Measurements from ENCODE around the gene MAP3K8. TPM values are rescaled to one million over a fixed set of nuclear protein-coding genes. Genes with fewer than 3 reads are reported as not detected.
"Not testable (repeated sequence)": the region's sequence is repeated elsewhere in the genome, so short reads cannot be mapped to it uniquely, and the experiment has no call there.

Gene MAP3K8
- total and polyA plus RNA-seq, 7 donors, result 2.4 to 8.3 (median 4.4) TPM

DNA sequence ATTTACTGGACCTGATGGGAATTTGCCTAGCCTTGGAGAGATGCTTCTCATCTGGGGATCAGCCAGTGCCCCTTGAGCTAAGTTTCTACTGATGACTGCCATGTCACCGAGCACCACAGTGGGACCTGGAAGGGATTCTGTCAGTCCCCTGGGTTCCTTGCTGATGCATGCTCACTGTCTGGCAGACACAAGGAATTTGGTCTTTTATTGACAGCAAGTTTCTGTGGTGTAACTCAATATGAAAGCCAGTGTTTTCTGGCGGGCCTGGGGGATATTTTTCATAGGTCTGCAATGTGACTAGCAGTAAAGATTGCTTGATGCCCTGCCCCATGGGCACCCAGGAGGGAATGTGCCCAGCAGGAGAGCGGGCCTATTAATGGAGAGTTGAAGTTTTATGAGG is 30.7 kb downstream of the MAP3K8 start:
- H3K4me1 ChIP-seq, result peaks cover 33% of the 10 kb centered on the region
- WGBS, 3 donors, result 43 to 79% (median 53%) methylated on average over 3 of the region's 3 CpGs
- H3K27me3 ChIP-seq (ENCODE audit: insufficient read depth in 3 of 3, low read length in 2 of 3), result no peaks in the 10 kb centered on the region
- peaks cover 0 to 30% of the 10 kb centered on the region in 2 donors for H3K36me3 ChIP-seq (ENCODE audit: insufficient read depth in 1 of 2, low read depth in 1 of 2)
- no peak overlapping the region for H3K4me3 ChIP-seq
- ATAC-seq (no peak), DNase-seq (no peak)
- TF ChIP-seq, protein P1, sequence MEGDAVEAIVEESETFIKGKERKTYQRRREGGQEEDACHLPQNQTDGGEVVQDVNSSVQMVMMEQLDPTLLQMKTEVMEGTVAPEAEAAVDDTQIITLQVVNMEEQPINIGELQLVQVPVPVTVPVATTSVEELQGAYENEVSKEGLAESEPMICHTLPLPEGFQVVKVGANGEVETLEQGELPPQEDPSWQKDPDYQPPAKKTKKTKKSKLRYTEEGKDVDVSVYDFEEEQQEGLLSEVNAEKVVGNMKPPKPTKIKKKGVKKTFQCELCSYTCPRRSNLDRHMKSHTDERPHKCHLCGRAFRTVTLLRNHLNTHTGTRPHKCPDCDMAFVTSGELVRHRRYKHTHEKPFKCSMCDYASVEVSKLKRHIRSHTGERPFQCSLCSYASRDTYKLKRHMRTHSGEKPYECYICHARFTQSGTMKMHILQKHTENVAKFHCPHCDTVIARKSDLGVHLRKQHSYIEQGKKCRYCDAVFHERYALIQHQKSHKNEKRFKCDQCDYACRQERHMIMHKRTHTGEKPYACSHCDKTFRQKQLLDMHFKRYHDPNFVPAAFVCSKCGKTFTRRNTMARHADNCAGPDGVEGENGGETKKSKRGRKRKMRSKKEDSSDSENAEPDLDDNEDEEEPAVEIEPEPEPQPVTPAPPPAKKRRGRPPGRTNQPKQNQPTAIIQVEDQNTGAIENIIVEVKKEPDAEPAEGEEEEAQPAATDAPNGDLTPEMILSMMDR (IDR thresholded peaks at IDR 0.05), result no peak
- H3K27ac ChIP-seq, result no peak overlapping the region
- H3K9me3 ChIP-seq, result no peaks in the 10 kb centered on the region
- intact Hi-C loops (cut with DNase I), result no loop called here

DNA sequence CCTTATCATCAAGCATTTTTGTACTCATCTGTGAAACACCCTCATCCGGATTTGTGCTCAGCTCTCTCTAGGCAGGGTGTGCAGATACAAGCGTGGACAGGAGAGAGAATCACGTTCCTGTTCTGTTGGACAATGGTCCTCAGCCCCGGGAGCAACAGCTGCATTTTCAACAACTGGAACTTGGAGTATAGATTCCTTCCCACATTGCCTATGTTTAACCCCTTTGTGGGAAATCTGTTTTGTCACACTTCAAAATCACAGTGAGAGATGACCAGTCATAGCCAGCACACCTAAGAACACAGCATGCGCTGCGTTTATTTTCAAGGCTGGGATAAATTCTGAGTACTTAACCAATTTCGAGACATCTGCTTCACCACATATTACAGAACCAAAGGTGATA is 32.5 kb downstream of the MAP3K8 start:
- Histone ChIP-seq H3K36me3 (ENCODE audit: insufficient read depth in 1 of 2, low read depth in 1 of 2) (peaks cover 0 to 12% of the 10 kb centered on the region in 2 donors), H3K27ac (no peak overlapping the region), H3K27me3 (ENCODE audit: insufficient read depth in 3 of 3, low read length in 2 of 3) (no peaks in the 10 kb centered on the region), H3K9me3 (no peaks in the 10 kb centered on the region), H3K4me3 (no peak overlapping the region), H3K4me1 (peaks cover 24% of the 10 kb centered on the region)
- TF ChIP-seq, protein P1 (IDR thresholded peaks at IDR 0.05), result no peak
- DNase-seq (no peak), ATAC-seq (no peak)
- WGBS, 3 donors, result 56 to 58% (median 57%) methylated on average over 7 of the region's 7 CpGs
- intact Hi-C loops (cut with DNase I), result no loop called here

DNA sequence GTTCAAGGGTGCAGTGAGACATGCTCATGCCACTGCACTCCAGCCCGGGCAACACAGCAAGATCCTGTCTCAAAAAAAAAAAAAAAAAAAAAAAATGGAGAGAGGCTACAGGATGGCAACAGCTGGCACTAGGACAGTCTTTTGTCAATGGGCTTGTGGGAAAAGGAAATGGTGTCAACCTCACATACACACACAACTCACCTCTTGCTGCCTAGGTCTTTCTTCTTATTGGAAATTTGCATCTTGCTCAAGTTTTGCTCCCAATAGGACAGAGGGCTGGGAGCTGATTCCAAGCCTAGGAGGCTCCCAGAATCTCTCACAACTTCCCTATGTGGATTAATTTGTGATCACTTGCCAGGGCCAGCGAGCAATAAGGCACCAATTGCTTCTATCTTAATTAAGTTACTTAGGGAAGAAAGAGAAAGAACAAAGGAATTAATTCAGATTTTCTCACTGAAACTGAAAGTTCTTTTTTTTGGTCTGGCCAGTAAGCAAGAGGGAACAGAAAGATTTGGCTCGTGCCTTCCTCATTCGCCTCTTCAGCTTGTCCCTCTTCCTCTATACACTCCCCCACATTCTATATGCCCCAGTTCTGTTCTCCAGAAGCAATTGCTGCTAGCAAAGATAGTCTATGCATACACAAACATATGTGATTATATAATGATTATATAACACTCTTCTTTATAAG is 33.8 kb downstream of the MAP3K8 start:
- WGBS, 3 donors, result 78 to 84% (median 79%) methylated on average over 4 of the region's 4 CpGs
- no peaks in the 10 kb centered on the region for H3K36me3 ChIP-seq (ENCODE audit: insufficient read depth in 1 of 2, low read depth in 1 of 2)
- peaks cover 10% of the 10 kb centered on the region for H3K4me1 ChIP-seq
- H3K27ac ChIP-seq, result no peak overlapping the region
- H3K4me3 ChIP-seq, result no peak overlapping the region
- no peaks in the 10 kb centered on the region for H3K27me3 ChIP-seq (ENCODE audit: insufficient read depth in 3 of 3, low read length in 2 of 3)
- DNase-seq (no peak), ATAC-seq (no peak)
- intact Hi-C loops (cut with DNase I), result no loop called here
- no peaks in the 10 kb centered on the region for H3K9me3 ChIP-seq
- TF ChIP-seq, protein P1 (IDR thresholded peaks at IDR 0.05), result no peak

DNA sequence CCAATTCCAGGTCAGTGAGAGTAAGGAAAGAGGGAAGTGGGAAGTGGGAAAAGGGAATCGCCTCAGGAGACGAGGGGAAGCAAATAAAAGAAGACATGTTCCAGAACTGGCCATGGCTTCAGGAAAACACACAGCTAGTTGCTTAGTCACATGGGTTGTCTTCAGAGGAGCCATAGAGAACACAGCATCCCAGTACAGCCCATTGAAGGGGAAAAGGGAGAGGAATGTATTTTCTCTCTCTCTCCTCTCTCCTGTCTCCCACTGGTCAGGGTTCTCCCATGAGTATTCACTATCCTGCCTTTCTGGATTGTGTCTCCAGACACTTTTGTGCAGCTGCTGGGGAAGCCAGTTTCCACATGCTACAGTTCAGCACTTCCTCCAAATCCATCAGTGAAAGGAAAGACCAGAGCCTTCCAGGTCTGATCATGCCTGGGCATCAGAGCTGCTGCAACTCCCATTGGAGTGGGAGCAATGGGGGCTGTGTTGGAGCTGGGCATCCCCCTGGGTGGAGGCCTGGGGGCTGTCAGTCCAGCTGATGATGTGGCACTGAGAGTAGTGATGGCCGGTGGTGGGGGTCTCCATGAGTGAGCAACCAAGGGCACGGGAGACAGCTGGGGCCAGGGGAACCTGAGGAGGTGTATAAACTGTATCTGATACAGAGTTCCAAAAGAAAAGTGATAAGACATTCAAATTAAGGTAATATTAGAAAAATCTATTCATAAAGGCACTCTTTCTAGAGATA is 38.6 kb downstream of the MAP3K8 start:
- H3K27ac ChIP-seq, result no peak overlapping the region
- no peak overlapping the region for H3K4me3 ChIP-seq
- no peaks in the 10 kb centered on the region for H3K27me3 ChIP-seq (ENCODE audit: insufficient read depth in 3 of 3, low read length in 2 of 3)
- TF ChIP-seq, protein P1 (IDR thresholded peaks at IDR 0.05), result no peak
- no peaks in the 10 kb centered on the region for H3K9me3 ChIP-seq
- DNase-seq (no peak), ATAC-seq (no peak)
- H3K4me1 ChIP-seq, result no peaks in the 10 kb centered on the region
- intact Hi-C loops (cut with DNase I), result no loop called here
- H3K36me3 ChIP-seq (ENCODE audit: insufficient read depth in 1 of 2, low read depth in 1 of 2), result no peaks in the 10 kb centered on the region
- 79 to 82% (median 80%) methylated on average over 4 of the region's 4 CpGs for WGBS, 3 donors

DNA sequence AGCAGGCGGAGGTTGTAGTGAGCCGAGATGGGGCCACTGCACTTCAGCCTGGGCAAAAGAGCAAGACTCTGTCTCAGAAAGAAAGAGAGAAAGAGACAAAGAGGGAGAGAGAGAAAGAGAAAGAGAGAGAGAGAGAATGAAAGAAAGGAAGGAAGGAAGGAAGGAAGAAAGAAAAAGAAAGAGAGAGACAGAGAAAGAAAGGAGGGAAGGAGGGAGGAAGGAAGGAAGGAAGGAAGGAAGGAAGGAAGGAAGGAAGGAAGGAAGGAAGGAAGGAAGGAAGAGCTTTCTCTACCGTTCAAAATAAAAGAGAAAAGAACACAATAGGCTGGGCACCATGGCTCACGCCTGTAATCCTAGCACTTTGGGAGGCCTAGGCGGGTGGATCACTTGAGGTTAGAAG is 41.5 kb downstream of the MAP3K8 start:
- H3K36me3 ChIP-seq (ENCODE audit: insufficient read depth in 1 of 2, low read depth in 1 of 2); H3K9me3 ChIP-seq; H3K27ac ChIP-seq; ATAC-seq; H3K4me1 ChIP-seq; H3K4me3 ChIP-seq; H3K27me3 ChIP-seq (ENCODE audit: insufficient read depth in 3 of 3, low read length in 2 of 3); DNase-seq; intact Hi-C loops (cut with DNase I): not testable (repeated sequence)
- 70 to 86% (median 71%) methylated on average over 5 of the region's 5 CpGs for WGBS, 3 donors

Measured in psoas muscle (tissue), 8 donors.